ENCODE measurements around the gene PHPT1. TPM values are rescaled to one million over a fixed set of nuclear protein-coding genes. Genes with fewer than 3 reads are reported as not detected.

PHPT1 gene
- total and polyA plus RNA-seq, 2 of the 8 experiments (the other 6 are each of a cell fraction or from before 2014, with no cell fraction given), result 109 to 226 TPM

DNA sequence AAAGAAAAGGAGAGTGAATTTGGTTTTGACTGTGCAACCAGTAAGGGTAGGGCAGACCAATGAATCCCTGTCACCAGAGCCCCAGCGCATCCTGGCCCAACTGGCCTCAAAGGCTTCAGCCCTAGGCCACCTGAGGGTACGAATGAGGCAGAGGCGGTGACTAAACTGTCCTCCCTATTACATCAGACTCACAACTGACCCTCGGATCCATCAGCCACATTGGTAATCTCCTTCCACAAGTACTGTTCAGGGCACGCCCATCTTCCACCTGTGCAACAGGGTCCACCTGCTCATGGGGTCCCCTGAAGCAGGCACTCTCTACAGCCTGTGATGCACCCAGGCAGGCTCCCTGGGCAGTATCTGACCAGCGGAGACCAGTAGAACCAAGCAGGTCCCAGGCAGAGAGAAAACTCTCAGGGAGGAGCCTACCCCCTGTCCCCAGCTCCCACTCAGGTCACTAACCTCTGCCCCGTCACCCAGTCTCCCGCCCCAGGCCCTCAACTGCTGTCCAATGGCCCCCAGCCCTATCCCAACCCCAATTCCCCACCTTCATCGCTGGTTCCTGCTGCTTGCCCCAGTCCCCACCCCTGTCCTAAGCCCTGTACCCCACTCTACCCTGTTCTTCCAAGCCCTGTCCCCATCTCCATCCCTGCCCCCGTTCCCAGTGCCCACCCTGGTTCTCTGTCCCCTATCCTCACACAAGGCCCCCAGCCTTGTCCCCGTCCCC, 16.0 kb downstream of the PHPT1 start:
- no peak overlapping the region for H2BK5ac ChIP-seq (ENCODE audit: low read depth, low read length)
- no peak overlapping the region for H2BK15ac ChIP-seq (ENCODE audit: low read length)
- no peak overlapping the region for H2BK12ac ChIP-seq (ENCODE audit: low read depth, low read length)
- no peak overlapping the region for H2AFZ ChIP-seq (ENCODE audit: low read length)
- H3K27ac ChIP-seq (ENCODE audit: low read depth, low read length), result no peak overlapping the region; the same call in 1 of the 2 replicates
- peak overlapping the region; percentile 41 to 99 (median 69) for H3K4me3 ChIP-seq (ENCODE audit: extremely low read depth in 1 of 4, insufficient read depth in 2 of 4, low read depth in 3 of 4, low read length in 4 of 4)
- FAIRE-seq (no peak), DNase-seq (ENCODE audit: low read depth in 1 of 2, low spot score in 2 of 2) (no peak)
- no peak overlapping the region for H2BK120ac ChIP-seq (replicated peaks; ENCODE audit: low read depth, low read length)
- no peak overlapping the region for H2AK5ac ChIP-seq (ENCODE audit: low read depth, low read length)
- H3K79me1 ChIP-seq (ENCODE audit: low read depth, low read length), result peaks cover 10% of the 10 kb centered on the region
- peak overlapping the region; percentile 76 to 79 for H3K4me2 ChIP-seq (ENCODE audit: insufficient read depth in 1 of 2, low read depth in 2 of 2, low read length in 2 of 2)
- H3K14ac ChIP-seq (ENCODE audit: insufficient read length), result no peak overlapping the region
- H4K20me1 ChIP-seq (replicated peaks in 1 of 2; ENCODE audit: control insufficient read depth in 1 of 2, insufficient read depth in 2 of 2, low read length in 2 of 2), result peaks cover 7 to 36% of the 10 kb centered on the region in 2 experiments
- no peak overlapping the region for H3K56ac ChIP-seq (replicated peaks; ENCODE audit: insufficient read length, low read depth, low read length)
- peaks cover 16 to 17% of the 10 kb centered on the region in 2 experiments; a peak in 3 of 4 replicates for H3K9me3 ChIP-seq (ENCODE audit: insufficient read depth in 2 of 2, low read depth in 1 of 2, low read length in 1 of 2)
- CTCF ChIA-PET (ENCODE audit: partially characterized antibody), result interaction anchor here (1.0 kb wide), 1 partner anchor 67 kb away, joined by 3 read pairs; no protein-coding TSS in a partner anchor
- no peak overlapping the region for H4K5ac ChIP-seq (ENCODE audit: insufficient read length, low read depth, low read length)
- no peak overlapping the region for H3K23ac ChIP-seq (ENCODE audit: insufficient read length)
- peaks cover 5% of the 10 kb centered on the region; the same call in 1 of the 2 replicates for H3K23me2 ChIP-seq (ENCODE audit: low read depth, low read length)
- H2BK20ac ChIP-seq (ENCODE audit: low read length), result no peak overlapping the region
- H3K9ac ChIP-seq (replicated peaks in 1 of 4; ENCODE audit: extremely low read depth in 1 of 4, low read depth in 3 of 4, low read length in 3 of 4), result peak overlapping the region in 3 of 4 experiments; percentile 20 to 41 (median 34); a peak in 4 of 7 replicates
- H3K4ac ChIP-seq (replicated peaks; ENCODE audit: insufficient read length, low read depth, low read length), result no peak overlapping the region
- no peak overlapping the region for H4K91ac ChIP-seq (replicated peaks; ENCODE audit: insufficient read length, low read length)
- no peak overlapping the region for H3K18ac ChIP-seq (ENCODE audit: extremely low read depth, low read length)
- POLR2A ChIA-PET (ENCODE audit: partially characterized antibody), result interaction anchor here (1.1 to 16.2 kb wide), 4 partner anchors 9 to 26 kb away, joined by 4 to 248 read pairs (median 10); partner anchors contain the start of genes AJM1 and MAMDC4
- H3K4me1 ChIP-seq (replicated peaks in 1 of 4; ENCODE audit: control insufficient read depth in 3 of 4, insufficient read depth in 4 of 4, low read length in 3 of 4), result peaks cover 0 to 6% (median 5%) of the 10 kb centered on the region in 4 experiments; a peak in 5 of 7 replicates
- peaks cover 11 to 34% (median 27%) of the 10 kb centered on the region in 4 experiments for H3K36me3 ChIP-seq (ENCODE audit: control insufficient read depth in 2 of 4, insufficient read depth in 4 of 4, low read length in 3 of 4)
- no peaks in the 10 kb centered on the region for H3K27me3 ChIP-seq (replicated peaks in 1 of 4; ENCODE audit: control insufficient read depth in 3 of 4, extremely low read depth in 1 of 4, insufficient read depth in 3 of 4, low read length in 3 of 4)
- H3K79me2 ChIP-seq (ENCODE audit: control insufficient read depth in 1 of 2, insufficient read depth in 2 of 2, low read length in 2 of 2), result peaks cover 5 to 17% of the 10 kb centered on the region in 2 experiments; a peak in 3 of 4 replicates
- WGBS, 2 experiments (ENCODE audit: extremely low coverage in 1 of 2, insufficient coverage in 1 of 2, insufficient read length in 1 of 2, insufficient replicate concordance in 2 of 2, low coverage in 1 of 2, low lambda C conversion rate in 2 of 2, missing lambda C conversion rate in 1 of 2), result 81% methylated on average over 7 of the region's 11 CpGs; no CpG with 5 or more reads in 1 of the 2 experiments
- H4K8ac ChIP-seq (ENCODE audit: extremely low read depth, insufficient read depth, low read length), result no peak overlapping the region; the same call in 1 of the 2 replicates
- TF ChIP-seq CHD2 (IDR thresholded peaks at IDR 0.05; ENCODE audit: low read length), result no peak
